ENCODE results near the gene ZNF598. TPM values are rescaled to one million over a fixed set of nuclear protein-coding genes. Genes with fewer than 3 reads are reported as not detected.

Gene ZNF598
- total RNA-seq, 2 experiments from 2014 or later: 39.7 to 43.6 TPM

DNA sequence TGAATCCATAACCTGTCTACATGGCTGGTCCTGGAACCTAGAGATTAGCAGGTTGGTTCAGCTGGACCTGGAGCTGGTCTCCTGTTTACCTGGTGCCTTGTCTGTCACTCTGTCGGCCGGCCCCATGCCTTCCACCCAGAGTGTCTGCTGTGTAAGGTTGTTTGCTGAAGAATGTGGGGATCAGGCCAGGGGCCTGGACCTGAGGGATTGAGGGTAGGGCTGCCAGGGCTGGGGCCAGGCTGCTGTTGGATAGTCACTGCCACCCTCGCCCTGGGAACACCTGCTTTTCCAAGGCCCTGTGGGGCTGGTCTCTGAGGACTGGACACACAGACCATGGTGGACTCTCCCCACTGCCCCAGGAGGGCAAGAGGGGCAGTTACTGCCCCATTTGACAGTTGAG is 18.5 kb upstream of the ZNF598 start:
- ATAC-seq (ENCODE audit: poor library complexity) (no peak), DNase-seq (no peak)
- Mint-ChIP-seq H3K4me3 (peak overlapping the region; percentile 80), H3K9me3 (no peaks in the 10 kb centered on the region), H3K4me1 (ENCODE audit: low read depth) (peaks cover 15% of the 10 kb centered on the region), H3K27ac (no peak overlapping the region), H3K36me3 (ENCODE audit: low read depth) (no peaks in the 10 kb centered on the region), H3K27me3 (peaks cover 4% of the 10 kb centered on the region)
- Histone ChIP-seq H3K9me3 (ENCODE audit: control insufficient read depth in 1 of 2, insufficient read depth in 1 of 2, low read length in 2 of 2) (no peaks in the 10 kb centered on the region), H3K36me3 (ENCODE audit: insufficient read depth, low read length) (no peaks in the 10 kb centered on the region), H3K27me3 (ENCODE audit: control insufficient read depth in 1 of 2, insufficient read depth in 2 of 2, low read length in 2 of 2) (peaks cover 0 to 2% of the 10 kb centered on the region in 2 experiments), H3K4me3 (ENCODE audit: low read length) (no peak overlapping the region), H3K4me1 (ENCODE audit: insufficient read depth, low read length) (peaks cover 29% of the 10 kb centered on the region), H3K27ac (ENCODE audit: low read depth in 1 of 2, low read length in 2 of 2) (no peak overlapping the region)
- ChIA-PET POLR2A (interaction anchor here (1.5 kb wide), 1 partner anchor 187 kb away, joined by 3 read pairs; the partner anchor contains the start of gene PGP), CTCF (interaction anchor here (2.3 kb wide), 1 partner anchor 112 kb away, joined by 8 read pairs; no protein-coding TSS in a partner anchor)
- intact Hi-C loops (cut with DNase I, micrococcal nuclease): loop anchor here in 1 of 2 experiments (5.0 to 10.0 kb wide), 2 partner anchors 227 to 459 kb away; partner anchors contain the start of gene ECI1
- TF ChIP-seq, protein P1, sequence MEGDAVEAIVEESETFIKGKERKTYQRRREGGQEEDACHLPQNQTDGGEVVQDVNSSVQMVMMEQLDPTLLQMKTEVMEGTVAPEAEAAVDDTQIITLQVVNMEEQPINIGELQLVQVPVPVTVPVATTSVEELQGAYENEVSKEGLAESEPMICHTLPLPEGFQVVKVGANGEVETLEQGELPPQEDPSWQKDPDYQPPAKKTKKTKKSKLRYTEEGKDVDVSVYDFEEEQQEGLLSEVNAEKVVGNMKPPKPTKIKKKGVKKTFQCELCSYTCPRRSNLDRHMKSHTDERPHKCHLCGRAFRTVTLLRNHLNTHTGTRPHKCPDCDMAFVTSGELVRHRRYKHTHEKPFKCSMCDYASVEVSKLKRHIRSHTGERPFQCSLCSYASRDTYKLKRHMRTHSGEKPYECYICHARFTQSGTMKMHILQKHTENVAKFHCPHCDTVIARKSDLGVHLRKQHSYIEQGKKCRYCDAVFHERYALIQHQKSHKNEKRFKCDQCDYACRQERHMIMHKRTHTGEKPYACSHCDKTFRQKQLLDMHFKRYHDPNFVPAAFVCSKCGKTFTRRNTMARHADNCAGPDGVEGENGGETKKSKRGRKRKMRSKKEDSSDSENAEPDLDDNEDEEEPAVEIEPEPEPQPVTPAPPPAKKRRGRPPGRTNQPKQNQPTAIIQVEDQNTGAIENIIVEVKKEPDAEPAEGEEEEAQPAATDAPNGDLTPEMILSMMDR (IDR thresholded peaks at IDR 0.05): no peak

DNA sequence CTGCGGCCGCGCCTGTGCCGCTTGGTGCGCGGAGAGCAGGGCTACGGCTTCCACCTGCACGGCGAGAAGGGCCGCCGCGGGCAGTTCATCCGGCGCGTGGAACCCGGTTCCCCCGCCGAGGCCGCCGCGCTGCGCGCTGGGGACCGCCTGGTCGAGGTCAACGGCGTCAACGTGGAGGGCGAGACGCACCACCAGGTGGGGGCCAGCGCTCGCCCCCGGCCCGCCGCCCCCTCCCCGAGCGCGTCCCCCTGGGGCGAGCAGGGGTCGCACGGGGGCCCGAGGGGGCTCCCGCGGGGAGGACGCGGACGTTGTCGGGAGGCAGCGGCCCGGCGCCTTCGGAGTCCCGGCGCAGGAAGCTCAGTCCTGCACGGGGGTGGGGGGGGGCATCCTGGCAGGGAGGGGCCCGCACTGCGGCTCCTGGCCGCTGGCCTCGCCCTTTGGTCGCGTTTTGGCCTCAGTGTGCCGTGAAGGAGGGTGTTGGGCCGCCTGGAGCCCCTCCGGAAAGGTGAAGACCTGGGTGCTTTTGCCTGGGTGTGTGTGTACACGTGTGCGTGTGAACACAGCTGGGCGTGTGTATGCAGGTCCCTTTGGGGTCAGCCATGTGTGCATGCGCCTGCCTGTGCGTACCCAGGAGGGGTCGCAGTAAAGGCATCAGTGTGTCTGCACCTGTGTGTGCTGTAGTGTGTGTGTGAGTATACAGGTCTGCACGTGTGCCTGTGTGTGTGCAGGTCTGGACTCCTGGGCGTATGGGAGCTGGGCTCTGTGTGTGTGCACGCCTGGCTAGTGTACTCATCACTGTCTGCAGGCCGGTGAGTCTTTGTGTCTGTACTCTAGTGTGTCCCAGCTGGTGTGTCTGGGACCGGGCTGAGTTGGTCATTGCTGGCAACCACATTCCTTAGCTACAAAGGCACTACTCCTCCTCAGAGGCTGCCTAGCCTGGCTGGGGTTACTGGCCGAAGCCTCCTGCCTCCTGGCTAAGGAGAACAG is 17.7 kb upstream of the ZNF598 start:
- intact Hi-C loops (cut with DNase I, micrococcal nuclease): loop anchor here in 1 of 2 experiments (5.0 to 10.0 kb wide), 2 partner anchors 227 to 460 kb away; partner anchors contain the start of gene ECI1
- peaks cover 2 to 5% of the 10 kb centered on the region in 2 experiments for H3K27me3 ChIP-seq (ENCODE audit: control insufficient read depth in 1 of 2, insufficient read depth in 2 of 2, low read length in 2 of 2)
- peaks cover 36% of the 10 kb centered on the region for H3K4me1 ChIP-seq (ENCODE audit: insufficient read depth, low read length)
- no peaks in the 10 kb centered on the region for H3K9me3 ChIP-seq (ENCODE audit: control insufficient read depth in 1 of 2, insufficient read depth in 1 of 2, low read length in 2 of 2)
- POLR2A ChIA-PET: interaction anchor here (0.7 to 3.0 kb wide), 4 partner anchors 20 to 188 kb away, joined by 3 to 13 read pairs (median 3); partner anchors contain the start of genes NTHL1, PGP and TRAF7
- no peaks in the 10 kb centered on the region for H3K36me3 Mint-ChIP-seq (ENCODE audit: low read depth)
- no peaks in the 10 kb centered on the region for H3K36me3 ChIP-seq (ENCODE audit: insufficient read depth, low read length)
- H3K4me3 Mint-ChIP-seq: peak overlapping the region; percentile 80
- DNase-seq (peak in 4 of 14 experiments; percentile 18 to 55 (median 36)), ATAC-seq (ENCODE audit: poor library complexity) (peak; percentile 7)
- peaks cover 19% of the 10 kb centered on the region for H3K4me1 Mint-ChIP-seq (ENCODE audit: low read depth)
- peak overlapping the region; percentile 33 for H3K4me3 ChIP-seq (ENCODE audit: low read length)
- no peak overlapping the region for H3K27ac ChIP-seq (ENCODE audit: low read depth in 1 of 2, low read length in 2 of 2)
- TF ChIP-seq, protein P1 (IDR thresholded peaks at IDR 0.05): no peak
- no peak overlapping the region for H3K27ac Mint-ChIP-seq
- peaks cover 12% of the 10 kb centered on the region for H3K27me3 Mint-ChIP-seq
- H3K9me3 Mint-ChIP-seq: no peaks in the 10 kb centered on the region
- CTCF ChIA-PET: interaction anchor here (2.3 kb wide), 1 partner anchor 113 kb away, joined by 8 read pairs; no protein-coding TSS in a partner anchor

- intact Hi-C loops (cut with DNase I, micrococcal nuclease): loop anchor here in 1 of 2 experiments (5.0 to 10.0 kb wide), 2 partner anchors 228 to 461 kb away; partner anchors contain the start of gene ECI1
Measured at GRCh38 chr16:2026461-2027023, 16.9 kb upstream of the ZNF598 start, which contains the start of gene NHERF2. Gene NHERF2 (plus strand): TSS chr16:2026902. CDS start chr16:2027006, 104 bp downstream.

More at GRCh38 chr16:2026461-2027023, 16.9 kb upstream of the ZNF598 start, which contains the start of gene NHERF2:
- no peaks in the 10 kb centered on the region for H3K9me3 ChIP-seq (ENCODE audit: control insufficient read depth in 1 of 2, insufficient read depth in 1 of 2, low read length in 2 of 2)
- peaks cover 4 to 10% of the 10 kb centered on the region in 2 experiments for H3K27me3 ChIP-seq (ENCODE audit: control insufficient read depth in 1 of 2, insufficient read depth in 2 of 2, low read length in 2 of 2)
- TF ChIP-seq, protein P1 (IDR thresholded peaks at IDR 0.05): no peak
- no peaks in the 10 kb centered on the region for H3K9me3 Mint-ChIP-seq
- ChIA-PET POLR2A (interaction anchor here (3.0 kb wide), 1 partner anchor 129 kb away, joined by 13 read pairs; the partner anchor contains the start of gene TRAF7), CTCF (interaction anchor here (2.3 kb wide), 1 partner anchor 114 kb away, joined by 8 read pairs; no protein-coding TSS in a partner anchor)
- no peaks in the 10 kb centered on the region for H3K36me3 ChIP-seq (ENCODE audit: insufficient read depth, low read length)
- no peak within 1 kb of the TSS for H3K27ac Mint-ChIP-seq
- H3K27ac ChIP-seq (ENCODE audit: low read depth in 1 of 2, low read length in 2 of 2): no peak within 1 kb of the TSS
- DNase-seq (peak in 7 of 14 experiments; percentile 29 to 67 (median 46)), ATAC-seq (ENCODE audit: poor library complexity) (peak; percentile 18)
- H3K36me3 Mint-ChIP-seq (ENCODE audit: low read depth): no peaks in the 10 kb centered on the region
- peaks cover 15% of the 10 kb centered on the region for H3K27me3 Mint-ChIP-seq
- peaks cover 36% of the 10 kb centered on the region for H3K4me1 ChIP-seq (ENCODE audit: insufficient read depth, low read length)
- peak within 1 kb of the TSS; percentile 80 for H3K4me3 Mint-ChIP-seq
- peak within 1 kb of the TSS; percentile 33 for H3K4me3 ChIP-seq (ENCODE audit: low read length)
- H3K4me1 Mint-ChIP-seq (ENCODE audit: low read depth): peaks cover 19% of the 10 kb centered on the region

Data from CD4-positive, alpha-beta T cell (primary cell).